B cell (primary cell): Measurements from ENCODE around the gene COX6A2. TPM values are rescaled to one million over a fixed set of nuclear protein-coding genes. Genes with fewer than 3 reads are reported as not detected.

Experiments used
- polyA plus RNA-seq: library from polyadenylated mRNA; depleted of rRNA; stranded (reverse); fragments of >200 nt; gene quantifications from 2 replicates; pipeline ENCODE4 v1.2.3, GENCODE V29; 2012
- total RNA-seq, 2 donors: library from RNA; stranded (reverse); fragments of 120-200 nt in 1 of 2; gene quantifications; 1 replicate in 1 of 2; 2 replicates in 1 of 2; pipeline versions ENCODE4 v1.2.3 to v1.2.4, GENCODE V29; 2013 to 2022

COX6A2 gene
- total and polyA plus RNA-seq, 2 donors (not counting 1 experiment from before 2014, with no cell fraction given) = not detected

Other genes with a start within 250 kb of the COX6A2 start
- 585 and 597 TPM in 2 replicates for gene FUS, start 248.2 kb downstream of the COX6A2 start, total RNA-seq
- gene FUS, start 248.2 kb downstream of the COX6A2 start, polyA plus RNA-seq = 181 and 386 TPM in 2 replicates
- 31.8 and 35.7 TPM in 2 replicates for gene PYCARD, start 225.6 kb downstream of the COX6A2 start, total RNA-seq
- gene PYCARD, start 225.6 kb downstream of the COX6A2 start, polyA plus RNA-seq = 36.3 and 72.0 TPM in 2 replicates
- gene TRIM72, start 214.2 kb downstream of the COX6A2 start, total RNA-seq = 0.02 and 0.05 TPM in 2 replicates
- gene TRIM72, start 214.2 kb downstream of the COX6A2 start, polyA plus RNA-seq = 0.03 and 0.09 TPM in 2 replicates
- gene PYDC1, start 211.2 kb downstream of the COX6A2 start, total RNA-seq = not detected in 2 replicates
- gene PYDC1, start 211.2 kb downstream of the COX6A2 start, polyA plus RNA-seq = not detected in 2 replicates
- 28.4 and 34.3 TPM in 2 replicates for gene ITGAM, start 168.4 kb downstream of the COX6A2 start, total RNA-seq
- 32.9 and 66.3 TPM in 2 replicates for gene ITGAM, start 168.4 kb downstream of the COX6A2 start, polyA plus RNA-seq
- gene ITGAX, start 73.2 kb downstream of the COX6A2 start, total RNA-seq = 48.0 and 51.7 TPM in 2 replicates
- gene ITGAX, start 73.2 kb downstream of the COX6A2 start, polyA plus RNA-seq = 39.2 and 78.8 TPM in 2 replicates
- gene ITGAD, start 35.0 kb downstream of the COX6A2 start, total RNA-seq = not detected in 2 replicates
- gene ITGAD, start 35.0 kb downstream of the COX6A2 start, polyA plus RNA-seq = 0.10 and 0.19 TPM in 2 replicates
- 0.15 and 0.56 TPM in 2 replicates for gene ZNF843, start 14.4 kb upstream of the COX6A2 start, total RNA-seq
- 0.03 and 0.06 TPM in 2 replicates for gene ZNF843, start 14.4 kb upstream of the COX6A2 start, polyA plus RNA-seq
- gene ARMC5, start 31.1 kb upstream of the COX6A2 start, total RNA-seq = 11.2 and 11.7 TPM in 2 replicates
- gene ARMC5, start 31.1 kb upstream of the COX6A2 start, polyA plus RNA-seq = 15.4 and 29.5 TPM in 2 replicates
- gene TGFB1I1, start 43.8 kb upstream of the COX6A2 start, total RNA-seq = 1.6 and 4.0 TPM in 2 replicates
- gene TGFB1I1, start 43.8 kb upstream of the COX6A2 start, polyA plus RNA-seq = 0.16 and 1.4 TPM in 2 replicates
- 0.63 and 0.67 TPM in 2 replicates for gene SLC5A2, start 54.8 kb upstream of the COX6A2 start, total RNA-seq
- gene SLC5A2, start 54.8 kb upstream of the COX6A2 start, polyA plus RNA-seq = 0.43 and 0.69 TPM in 2 replicates
- gene RUSF1, start 80.0 kb upstream of the COX6A2 start, total RNA-seq = 98.8 and 103 TPM in 2 replicates
- gene RUSF1, start 80.0 kb upstream of the COX6A2 start, polyA plus RNA-seq = 132 and 133 TPM in 2 replicates
- gene AHSP, start 99.5 kb upstream of the COX6A2 start, total RNA-seq = not detected in 2 replicates
- gene AHSP, start 99.5 kb upstream of the COX6A2 start, polyA plus RNA-seq = not detected in 2 replicates